Measurements from ENCODE around the gene SYNJ1. TPM values are rescaled to one million over a fixed set of nuclear protein-coding genes. Genes with fewer than 3 reads are reported as not detected.

The SYNJ1 gene
- total and polyA plus RNA-seq, 2 of the 13 experiments (the other 11 are each of a cell fraction or from before 2014, with no cell fraction given): 2.0 to 2.7 TPM

- no peak for TF ChIP-seq AKNA (CRISPR knock-in tag; IDR thresholded peaks at IDR 0.05; ENCODE audit: borderline replicate concordance)
- no peak for TF ChIP-seq RORA (CRISPR knock-in tag; IDR thresholded peaks at IDR 0.05)
- no peak for TF ChIP-seq ZNF44 (CRISPR knock-in tag; IDR thresholded peaks at IDR 0.05)
- TF ChIP-seq MIER3 (CRISPR knock-in tag; IDR thresholded peaks at IDR 0.05; ENCODE audit: borderline replicate concordance): no peak
- TF ChIP-seq ZNF839 (CRISPR knock-in tag; IDR thresholded peaks at IDR 0.05; ENCODE audit: borderline replicate concordance): no peak
- no peak for TF ChIP-seq PAX8 (CRISPR knock-in tag; IDR thresholded peaks at IDR 0.05; ENCODE audit: borderline replicate concordance)
- no peak for TF ChIP-seq SNRNP70 (IDR thresholded peaks at IDR 0.05; ENCODE audit: low read depth, low read length)
- no peak for TF ChIP-seq MXI1 (IDR thresholded peaks at IDR 0.05; ENCODE audit: borderline replicate concordance, low read depth, low read length)
- no peak for TF ChIP-seq IRF9 (CRISPR knock-in tag; IDR thresholded peaks at IDR 0.05; ENCODE audit: borderline replicate concordance)
- no peak for TF ChIP-seq RFX3 (CRISPR knock-in tag; IDR thresholded peaks at IDR 0.05)
- no peak for TF ChIP-seq ZNF646 (CRISPR knock-in tag; IDR thresholded peaks at IDR 0.05)
These were observed 6.3 kb upstream of the SYNJ1 start (continued) for GRCh38 chr21:32733990-32734613.
